HUDEP-2 (cell line): ENCODE results near the gene CEACAM21.

Experiments used
- DNase-seq, 76 experiments: peaks; one replicate each; lab custom pipeline; 2025; ENCODE audit not compliant: unreplicated experiment in 76 of 76; lab: John Stamatoyannopoulos, UW

CEACAM21 gene

GRCh38 chr19:41584260-41584810, 8.4 kb downstream of the CEACAM21 start:
- DNase-seq = no peak

- DNase-seq = no peak
Observed at GRCh38 chr19:41584931-41585330, 9.0 kb downstream of the CEACAM21 start.

DNA sequence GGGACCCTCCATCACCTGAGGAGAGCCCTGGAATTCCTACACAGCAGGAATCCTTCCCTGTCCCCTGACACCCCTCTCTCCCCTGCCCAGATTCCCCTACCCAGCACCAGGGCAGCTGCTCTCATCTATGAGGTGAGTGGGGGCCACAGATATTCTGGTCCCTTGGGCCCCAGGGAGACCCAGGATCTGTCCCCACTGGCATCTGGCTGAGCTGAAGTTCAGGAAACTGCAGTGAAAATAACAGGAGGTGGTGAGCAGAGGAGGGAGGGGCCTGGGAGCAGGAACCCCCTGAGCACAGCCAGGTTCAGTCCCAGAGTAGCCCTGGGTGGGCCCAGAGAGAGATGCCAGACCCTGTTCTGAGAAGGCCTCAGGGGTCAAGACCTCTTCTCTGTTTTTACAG, 10.1 kb downstream of the CEACAM21 start:
- no peak for DNase-seq

DNA sequence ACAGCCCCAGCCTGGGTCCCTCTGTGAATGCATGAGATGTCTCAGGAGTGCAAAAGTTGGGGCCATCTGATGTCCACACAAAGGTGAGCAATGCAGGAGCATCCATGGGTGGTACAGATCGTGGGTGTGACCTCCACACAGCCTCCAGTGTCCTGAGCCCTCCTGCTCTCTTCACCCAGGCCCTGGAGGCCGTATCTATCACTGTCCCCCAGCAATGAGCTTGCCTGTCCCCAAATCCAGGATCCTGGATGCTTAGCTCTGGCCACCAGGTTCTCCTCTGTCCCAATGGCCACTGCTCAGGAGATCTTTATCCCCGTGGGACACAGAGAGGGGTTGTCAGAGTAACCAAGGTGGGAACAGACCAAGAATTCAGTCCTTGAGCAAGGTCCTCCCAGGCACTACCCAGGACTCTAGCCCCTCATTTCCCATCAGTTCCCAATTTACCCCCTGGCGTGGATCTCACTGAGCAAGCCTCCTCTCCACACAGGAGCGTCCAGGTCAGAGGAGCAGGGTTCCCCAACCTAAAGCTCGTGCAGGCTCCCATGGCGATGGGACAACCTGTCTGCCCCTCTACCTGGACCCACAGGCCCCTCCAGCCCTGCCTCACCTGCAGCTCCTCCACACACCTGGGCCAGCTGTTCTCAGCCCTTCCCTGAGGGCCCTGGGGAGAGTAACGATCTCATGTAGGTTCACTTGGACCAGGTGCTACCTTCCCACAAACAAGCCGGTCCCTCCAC, 11.3 kb downstream of the CEACAM21 start:
- DNase-seq = no peak

DNA sequence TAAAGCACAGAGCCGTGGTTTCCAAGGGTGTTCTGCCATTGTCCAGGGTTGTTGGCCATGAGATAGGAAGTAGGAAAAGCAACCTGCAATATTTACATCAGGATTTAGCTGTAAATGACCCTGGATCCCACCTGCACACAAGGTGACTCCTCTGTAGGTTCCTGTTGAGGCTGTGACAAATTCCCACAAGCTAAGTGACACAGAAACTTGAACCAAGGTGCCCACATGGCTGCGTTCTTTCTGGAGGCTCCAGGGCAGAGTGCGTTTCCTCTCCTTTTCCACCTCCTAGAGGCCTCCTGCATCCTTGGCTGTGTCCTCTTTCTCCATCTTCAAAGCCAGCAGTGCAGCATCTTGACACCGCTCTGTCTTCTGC, 11.9 kb downstream of the CEACAM21 start:
- DNase-seq = no peak

- DNase-seq = peak in 20 of 76 experiments; percentile 5 to 41 (median 19)
Observed at GRCh38 chr19:41588497-41589209, 12.7 kb downstream of the CEACAM21 start.

DNA sequence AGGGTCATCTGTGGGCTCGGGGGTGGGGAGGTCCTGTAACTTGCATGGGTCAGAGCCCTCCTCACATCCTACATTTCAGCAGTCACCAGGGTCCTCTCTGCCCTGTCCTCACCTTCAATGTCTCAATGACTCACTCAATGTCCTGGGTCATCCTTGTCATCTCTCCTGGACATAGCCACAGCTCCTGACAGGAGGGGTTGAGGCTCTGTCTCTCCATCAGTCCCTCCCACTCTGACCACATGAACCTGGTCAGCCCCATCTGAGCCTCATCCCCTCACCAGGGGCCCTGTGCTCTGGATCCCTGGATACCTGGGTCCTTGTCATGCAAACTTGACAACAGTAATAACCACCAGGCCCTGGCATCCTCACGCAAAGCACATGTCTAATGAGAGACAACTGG, 13.4 kb downstream of the CEACAM21 start:
- no peak for DNase-seq

GRCh38 chr19:41590936-41591335, 15.0 kb downstream of the CEACAM21 start:
- no peak for DNase-seq

DNA sequence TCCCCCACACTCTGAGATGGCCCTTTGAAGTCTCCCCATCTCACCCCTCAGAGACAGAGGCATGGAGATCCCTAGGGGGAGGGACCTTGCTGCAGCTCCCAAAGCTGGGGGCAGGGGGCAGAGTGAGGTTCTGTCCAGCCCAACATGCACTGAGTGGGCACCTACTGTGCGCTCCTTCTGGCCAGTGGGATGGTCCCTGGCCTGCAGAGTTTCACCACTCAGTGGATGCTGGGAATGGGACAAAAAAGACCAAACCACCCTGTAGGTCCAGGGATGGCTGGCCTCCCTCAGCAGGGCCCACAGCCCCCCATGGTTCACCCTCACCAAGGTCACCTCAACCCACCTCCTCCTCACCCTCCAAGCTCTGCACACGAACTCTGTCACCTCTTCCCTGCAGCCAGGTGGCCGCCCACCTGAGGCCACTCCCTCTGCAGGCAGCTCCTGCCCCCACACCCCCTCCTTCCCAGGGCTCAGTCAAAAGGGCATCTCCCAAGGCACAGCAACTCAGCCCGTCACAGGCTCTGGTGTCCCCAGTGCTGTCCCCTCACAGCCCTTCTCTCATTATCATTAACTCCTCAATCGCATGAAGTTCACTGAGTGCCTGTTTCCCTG, 16.1 kb downstream of the CEACAM21 start:
- DNase-seq = no peak

- DNase-seq = peak in 57 of 76 experiments; percentile 7 to 87 (median 49)
Observed at GRCh38 chr19:41595258-41595889, 19.4 kb downstream of the CEACAM21 start.

GRCh38 chr19:41595890-41596280, 19.9 kb downstream of the CEACAM21 start:
- DNase-seq = no peak

DNA sequence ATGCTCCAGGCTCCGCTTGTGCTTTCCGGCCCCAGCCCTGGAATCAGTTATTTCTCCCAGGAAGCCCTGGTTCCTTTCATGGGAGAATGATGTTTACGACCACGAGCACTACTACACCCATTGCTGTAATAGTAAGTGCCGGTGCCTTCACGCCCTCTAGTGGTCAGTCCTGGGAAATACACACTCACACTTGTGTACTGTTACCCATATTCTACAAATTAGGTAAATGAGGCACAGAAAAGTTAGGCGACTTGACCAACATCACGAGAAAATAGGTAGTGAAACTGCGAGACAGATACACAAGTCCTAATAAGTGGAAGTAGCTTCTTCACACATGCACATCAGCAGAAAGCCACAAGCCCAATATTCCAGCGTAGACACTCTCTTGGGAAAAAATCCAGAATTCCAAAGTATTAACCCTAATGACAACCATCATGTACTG, 21.7 kb downstream of the CEACAM21 start:
- peak in 61 of 76 experiments; percentile 2 to 80 (median 45) for DNase-seq

DNA sequence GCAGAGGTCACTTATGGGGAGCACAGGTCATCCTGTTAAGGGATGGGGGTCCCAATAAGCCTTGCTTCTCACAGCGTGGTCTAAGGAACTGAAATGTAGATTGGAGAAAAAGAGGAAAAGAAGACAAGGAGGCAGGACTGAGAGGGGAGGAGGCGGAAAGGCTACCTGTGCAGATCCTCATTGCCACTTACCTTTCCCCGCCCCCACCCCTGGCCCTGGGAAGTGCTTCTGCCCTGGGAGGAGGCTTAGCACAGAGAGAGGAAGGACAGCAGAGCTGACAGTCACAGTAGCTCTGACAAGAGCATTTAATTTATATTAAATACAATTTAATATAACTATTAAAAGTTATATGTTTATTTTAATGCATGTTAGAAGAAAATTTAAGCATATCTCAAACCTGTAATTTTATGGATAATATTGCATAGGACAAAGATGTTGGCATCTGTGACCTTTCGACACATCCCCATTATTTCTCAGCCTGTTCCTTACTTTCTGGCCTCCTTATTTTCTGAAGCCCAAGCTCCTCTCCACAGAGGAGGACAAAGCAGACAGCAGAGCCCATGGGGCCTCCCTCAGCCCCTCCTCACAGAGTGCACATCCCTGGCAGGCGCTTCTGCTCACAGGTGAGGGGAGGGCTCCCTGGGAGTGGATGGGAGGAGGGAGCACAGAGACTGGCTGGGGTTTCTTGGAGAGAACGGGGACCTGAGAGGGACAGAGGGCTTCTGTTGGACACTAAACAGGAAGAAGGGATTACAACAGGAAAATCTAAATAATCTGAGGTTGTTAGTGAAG, 23.4 kb downstream of the CEACAM21 start:
- DNase-seq = no peak

GRCh38 chr19:41601771-41602170, 25.8 kb downstream of the CEACAM21 start:
- DNase-seq = no peak

GRCh38 chr19:41604831-41605230, 28.9 kb downstream of the CEACAM21 start:
- no peak for DNase-seq

GRCh38 chr19:41606215-41606837, 30.4 kb downstream of the CEACAM21 start:
- DNase-seq = no peak

DNA sequence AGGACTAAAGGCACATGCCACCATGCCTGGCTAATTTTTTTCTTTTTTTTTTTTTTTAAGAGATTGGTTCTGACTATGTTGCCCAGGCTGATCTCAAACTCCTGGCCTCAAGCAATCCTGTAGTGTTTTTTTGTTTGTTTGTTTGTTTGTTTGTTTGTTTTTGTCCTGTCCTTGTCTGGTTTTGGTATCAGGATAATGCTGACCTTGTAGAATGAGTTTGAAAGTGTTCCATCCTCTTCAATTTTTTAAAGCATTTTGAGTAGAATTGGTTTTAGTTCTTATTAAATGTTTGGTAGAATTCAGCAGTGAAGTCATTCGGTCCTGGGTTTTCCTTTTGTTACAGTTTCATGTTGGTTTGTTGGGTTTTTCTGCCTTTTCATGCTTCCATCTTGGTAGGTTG, 31.7 kb downstream of the CEACAM21 start:
- DNase-seq = no peak

DNA sequence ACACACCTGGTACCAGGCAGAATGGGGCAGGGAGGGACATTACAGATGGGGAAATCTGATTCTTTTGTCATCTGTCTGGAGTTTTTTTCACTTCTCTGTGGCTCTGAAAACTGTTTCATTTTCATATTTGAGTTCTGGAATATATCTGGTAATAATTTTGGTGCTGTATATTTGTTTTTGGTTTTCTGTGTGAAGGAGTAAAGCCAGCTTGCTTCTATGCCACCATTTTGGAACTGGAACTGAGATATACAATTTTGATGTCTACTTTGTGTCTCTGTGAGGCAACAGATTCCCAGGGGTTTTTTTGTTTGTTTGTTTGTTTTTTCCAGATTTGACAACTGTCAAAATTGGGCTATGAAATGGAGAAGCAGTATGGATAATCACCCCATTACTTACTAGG, 34.8 kb downstream of the CEACAM21 start:
- no peak for DNase-seq

- no peak for DNase-seq
Observed at GRCh38 chr19:41612483-41612882, 36.5 kb downstream of the CEACAM21 start.

DNA sequence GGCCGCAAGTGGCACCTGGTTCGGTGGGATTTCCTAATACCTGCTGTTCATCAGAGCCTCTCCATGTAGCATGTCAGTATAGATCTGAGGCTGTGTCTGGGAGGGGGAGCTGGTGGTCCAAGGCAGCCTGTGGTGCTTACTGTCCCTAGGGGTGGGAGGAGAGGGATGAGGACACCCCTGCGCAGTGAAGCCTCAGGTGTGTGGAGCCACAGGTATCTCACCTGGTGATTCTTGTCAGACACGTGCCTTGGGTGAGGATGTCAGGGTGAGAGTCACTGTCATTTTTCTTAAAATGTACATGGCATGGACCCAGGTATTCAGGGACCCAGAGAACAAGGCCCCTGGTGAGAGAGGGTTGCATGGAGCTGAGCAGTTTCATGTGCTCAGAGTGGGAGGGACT, 39.2 kb downstream of the CEACAM21 start:
- no peak for DNase-seq
